ENCODE data around the gene SUPT4H1.

Gene SUPT4H1

GRCh38 chr17:58338841-58339754, 12.9 kb downstream of the SUPT4H1 start:
- no peak for DNase-seq

- DNase-seq, result no peak
Measured at GRCh38 chr17:58338454-58338840, 13.6 kb downstream of the SUPT4H1 start.

- DNase-seq, result peak; percentile 89
Measured at GRCh38 chr17:58337600-58338453, 14.2 kb downstream of the SUPT4H1 start.

- peak; percentile 64 for DNase-seq
Measured at GRCh38 chr17:58337210-58337599, 14.8 kb downstream of the SUPT4H1 start.

GRCh38 chr17:58336456-58337209, 15.4 kb downstream of the SUPT4H1 start:
- no peak for DNase-seq

- peak; percentile 69 for DNase-seq
Measured at GRCh38 chr17:58335779-58336455, 16.1 kb downstream of the SUPT4H1 start.

- DNase-seq, result no peak
Measured at GRCh38 chr17:58335061-58335731, 16.8 kb downstream of the SUPT4H1 start.

GRCh38 chr17:58334661-58335060, 17.3 kb downstream of the SUPT4H1 start:
- DNase-seq, result no peak

GRCh38 chr17:58334256-58334655, 17.7 kb downstream of the SUPT4H1 start:
- no peak for DNase-seq

- DNase-seq, result no peak
Measured at GRCh38 chr17:58333736-58334207, 18.2 kb downstream of the SUPT4H1 start.

GRCh38 chr17:58332778-58333735, 18.9 kb downstream of the SUPT4H1 start:
- DNase-seq, result no peak

GRCh38 chr17:58331815-58332777, 19.9 kb downstream of the SUPT4H1 start:
- DNase-seq, result peak; percentile 88

- DNase-seq, result peak; percentile 70
Measured at GRCh38 chr17:58330997-58331814, 20.8 kb downstream of the SUPT4H1 start.

GRCh38 chr17:58330538-58330996, 21.4 kb downstream of the SUPT4H1 start:
- DNase-seq, result peak; percentile 25

- DNase-seq, result peak; percentile 32
Measured at GRCh38 chr17:58329810-58330537, 22.0 kb downstream of the SUPT4H1 start.

GRCh38 chr17:58329035-58329809, 22.8 kb downstream of the SUPT4H1 start:
- DNase-seq, result peak; percentile 75

Data from activated CD4-positive, alpha-beta T cell treated with anti-CD3 and anti-CD28 coated beads, Interleukin-2, amount 50 U/mL, for 1 hour (primary cell).